ENCODE measurements around the gene ABCC1.
"Not testable (repeated sequence)": the region's sequence is repeated elsewhere in the genome, so short reads cannot be mapped to it uniquely, and the experiment has no call there.

The ABCC1 gene

DNA sequence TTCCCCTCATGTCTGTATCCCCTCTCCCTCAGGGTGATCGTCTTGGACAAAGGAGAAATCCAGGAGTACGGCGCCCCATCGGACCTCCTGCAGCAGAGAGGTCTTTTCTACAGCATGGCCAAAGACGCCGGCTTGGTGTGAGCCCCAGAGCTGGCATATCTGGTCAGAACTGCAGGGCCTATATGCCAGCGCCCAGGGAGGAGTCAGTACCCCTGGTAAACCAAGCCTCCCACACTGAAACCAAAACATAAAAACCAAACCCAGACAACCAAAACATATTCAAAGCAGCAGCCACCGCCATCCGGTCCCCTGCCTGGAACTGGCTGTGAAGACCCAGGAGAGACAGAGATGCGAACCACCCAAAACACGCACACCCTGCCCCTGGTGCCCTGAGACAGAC is 191.7 kb downstream of the ABCC1 start:
- no peak for DNase-seq (ENCODE audit: low read depth)

GRCh38 chr16:16141784-16142396 is 192.5 kb downstream of the ABCC1 start:
- DNase-seq (ENCODE audit: low read depth) = no peak

GRCh38 chr16:16143038-16143763 is 193.8 kb downstream of the ABCC1 start:
- DNase-seq (ENCODE audit: low read depth) = no peak

DNA sequence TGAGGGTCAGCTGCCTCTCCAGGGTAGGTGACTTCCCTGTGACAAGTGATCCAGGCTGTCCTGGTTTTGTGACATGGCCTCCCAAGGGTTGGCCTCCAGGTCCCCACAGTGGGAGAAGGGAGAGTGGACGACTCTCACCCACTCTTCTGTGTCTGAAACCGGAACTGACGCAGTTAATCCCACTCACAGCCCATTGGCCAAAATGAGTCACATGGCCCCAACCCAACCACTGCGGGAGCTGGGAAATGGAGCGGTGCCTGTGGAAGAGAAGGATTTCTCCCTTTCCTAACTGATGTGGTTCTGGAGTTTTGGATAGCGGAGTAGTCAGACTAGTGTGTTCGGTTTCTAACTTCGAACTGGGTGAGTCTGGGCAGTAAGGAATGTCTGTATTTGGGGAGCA is 194.5 kb downstream of the ABCC1 start:
- DNase-seq (ENCODE audit: low read depth) = no peak

DNA sequence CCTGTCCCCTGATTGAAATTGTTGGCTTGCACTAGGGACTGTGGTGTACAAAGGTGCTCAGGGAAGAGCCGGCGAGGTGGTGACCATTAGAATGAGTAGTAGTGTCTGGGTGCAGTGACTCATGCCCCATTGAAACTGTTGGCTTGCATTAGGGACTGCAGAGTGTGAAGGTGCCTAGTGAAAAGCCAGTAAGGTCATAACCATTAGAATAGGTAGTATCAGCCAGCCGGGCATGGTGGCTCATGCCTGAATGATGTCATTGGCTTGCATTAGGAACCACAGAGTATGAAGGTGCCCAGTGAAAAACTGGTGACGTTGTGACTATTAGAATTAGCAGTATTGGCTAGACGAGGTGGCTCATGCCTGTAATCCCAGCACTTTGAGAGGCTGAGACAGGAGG is 195.0 kb downstream of the ABCC1 start:
- no peak for DNase-seq (ENCODE audit: low read depth)

DNA sequence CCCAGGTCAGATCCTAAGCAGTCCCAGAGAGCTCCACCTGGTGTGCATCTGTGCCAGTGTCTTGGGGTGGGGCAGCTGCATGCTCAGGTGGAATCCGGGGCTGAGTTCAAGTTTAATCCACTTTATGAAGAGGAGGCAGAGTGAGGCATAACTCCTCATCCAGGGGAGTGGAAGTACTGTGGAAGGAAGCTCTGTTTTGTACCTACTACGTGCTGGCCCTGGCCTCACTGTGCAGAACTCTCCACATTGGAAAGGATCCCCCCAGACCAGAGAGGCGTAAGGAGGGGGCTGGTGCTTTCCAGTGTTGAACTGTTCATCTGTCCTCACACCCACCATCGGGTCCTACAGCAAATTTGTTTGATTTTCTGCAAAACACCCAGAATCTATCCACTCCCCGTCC is 195.9 kb downstream of the ABCC1 start:
- DNase-seq (ENCODE audit: low read depth) = no peak

DNA sequence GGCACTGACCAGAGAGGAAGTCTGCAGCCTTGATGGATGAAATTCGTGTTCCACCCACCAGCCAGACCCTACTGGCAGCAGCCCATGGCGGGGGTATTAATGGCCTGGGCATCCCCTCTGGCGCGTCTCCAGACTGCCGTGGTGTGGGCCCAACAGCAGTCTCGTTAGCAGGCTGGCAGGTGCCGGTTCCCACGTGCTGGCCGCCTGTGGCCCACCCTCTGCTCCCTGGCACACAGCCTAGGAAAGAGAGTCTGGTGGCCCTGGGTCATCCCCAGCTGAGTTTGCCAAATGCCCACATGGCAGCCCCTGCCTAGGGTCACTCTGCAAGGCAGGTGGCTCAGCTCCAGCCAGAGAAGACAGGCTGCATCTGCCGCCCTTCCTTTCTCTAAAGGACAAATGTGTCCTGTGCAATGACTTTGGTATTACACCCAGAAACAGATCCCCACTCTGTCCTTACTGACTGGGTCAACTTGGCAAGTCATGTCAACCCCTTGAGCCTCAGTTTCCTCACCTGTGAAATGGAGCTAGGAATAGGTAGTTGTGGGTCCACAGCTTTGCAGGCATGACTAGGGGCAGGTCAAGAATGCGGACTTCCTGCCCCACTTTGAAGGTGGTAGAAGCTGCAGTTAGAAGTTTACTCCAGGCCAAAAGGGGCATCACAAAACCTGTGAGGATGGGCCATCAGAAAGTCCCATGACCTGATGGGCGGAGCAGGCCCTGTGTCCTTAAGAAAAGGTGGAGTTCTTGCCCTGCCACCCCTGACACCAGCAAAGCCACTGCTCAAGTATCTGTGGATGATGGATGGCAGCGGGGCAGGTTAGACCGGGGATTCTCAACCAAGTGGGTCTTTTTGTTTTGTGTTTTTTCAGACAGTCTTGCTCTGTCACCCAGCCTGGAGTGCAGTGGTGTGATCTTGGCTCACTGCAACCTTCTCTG is 197.2 kb downstream of the ABCC1 start:
- no peak for DNase-seq (ENCODE audit: low read depth)

GRCh38 chr16:16147316-16147999 is 198.0 kb downstream of the ABCC1 start:
- DNase-seq (ENCODE audit: low read depth) = no peak

GRCh38 chr16:16148000-16148599 is 198.7 kb downstream of the ABCC1 start:
- not testable (repeated sequence) for DNase-seq (ENCODE audit: low read depth)

DNA sequence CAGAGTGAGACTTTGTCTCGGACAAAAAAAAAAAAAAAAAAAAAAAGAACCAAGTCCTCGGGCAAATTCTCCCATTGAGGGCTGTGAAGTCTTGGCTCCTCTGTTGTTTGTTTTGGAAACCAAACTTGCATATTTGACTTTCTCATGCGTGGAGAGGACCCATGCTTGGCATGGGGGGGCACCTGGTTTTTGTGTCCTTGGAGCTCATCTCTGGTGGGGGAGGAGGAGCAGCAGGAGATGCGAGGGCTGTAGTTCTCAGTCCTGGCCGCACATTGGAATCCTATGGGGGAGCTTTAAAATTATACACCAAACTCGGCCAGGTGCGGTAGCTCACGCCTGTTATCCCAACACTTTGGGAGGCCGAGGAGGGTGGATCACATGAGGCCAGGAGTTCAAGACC is 199.3 kb downstream of the ABCC1 start:
- DNase-seq (ENCODE audit: low read depth) = no peak

DNA sequence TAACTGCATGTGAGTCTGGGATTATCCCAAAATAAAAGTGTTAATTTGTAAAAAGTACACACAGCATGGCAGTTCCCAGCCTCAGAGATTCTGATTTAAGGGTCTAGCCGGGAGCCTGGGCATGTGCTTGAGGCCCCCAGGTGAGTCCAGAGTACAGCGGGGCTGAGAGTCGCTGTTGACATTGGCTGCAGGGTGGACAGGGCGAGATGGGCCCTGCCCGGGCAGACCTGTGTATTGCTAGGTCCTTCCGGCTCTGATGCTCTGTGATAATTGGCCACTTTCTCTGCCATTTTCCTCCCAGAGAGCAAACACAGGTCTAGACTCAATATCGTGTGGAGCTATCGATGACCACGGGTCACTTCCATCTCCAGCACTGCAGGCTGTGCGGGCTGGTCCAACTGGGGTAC is 200.3 kb downstream of the ABCC1 start:
- DNase-seq (ENCODE audit: low read depth) = no peak

- no peak for DNase-seq (ENCODE audit: low read depth)
Observed at GRCh38 chr16:16150117-16150877, 200.9 kb downstream of the ABCC1 start.

DNA sequence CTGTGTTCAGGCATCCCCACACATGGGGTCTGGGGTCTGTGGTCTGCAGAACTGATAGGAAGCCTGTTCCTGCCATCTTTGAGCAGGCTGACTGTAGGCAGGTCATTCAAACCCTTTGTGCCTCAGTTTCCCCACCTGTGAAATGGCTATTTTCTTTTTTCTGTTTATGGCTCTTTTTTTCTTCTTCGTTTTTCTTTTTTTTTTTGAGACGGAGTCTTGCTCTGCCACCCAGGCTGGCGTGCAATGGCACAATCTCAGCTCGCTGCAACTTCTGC is 201.4 kb downstream of the ABCC1 start:
- no peak for DNase-seq (ENCODE audit: low read depth)

DNA sequence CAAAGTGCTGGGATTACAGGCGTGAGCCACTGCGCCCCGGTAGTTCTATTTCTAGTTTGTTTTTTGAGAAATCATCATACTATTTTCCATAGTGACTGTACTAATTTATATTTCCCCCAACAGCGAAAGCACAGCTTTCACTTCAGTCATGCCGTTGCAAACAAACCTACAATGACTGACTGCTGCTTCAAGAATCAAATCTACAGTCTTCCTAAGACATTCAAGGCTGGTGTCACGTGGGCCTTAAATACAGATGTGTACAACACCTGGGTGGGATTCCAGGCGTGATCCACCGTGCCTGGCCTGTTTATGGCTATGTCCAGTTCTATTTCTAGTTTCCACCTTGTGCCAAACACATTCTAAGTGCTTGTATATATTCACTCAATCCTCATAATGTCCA is 201.9 kb downstream of the ABCC1 start:
- no peak for DNase-seq (ENCODE audit: low read depth)

- not testable (repeated sequence) for DNase-seq (ENCODE audit: low read depth)
Observed at GRCh38 chr16:16153000-16153399, 203.6 kb downstream of the ABCC1 start.

GRCh38 chr16:16154281-16154951 is 205.0 kb downstream of the ABCC1 start:
- DNase-seq (ENCODE audit: low read depth) = no peak

- DNase-seq (ENCODE audit: low read depth) = no peak
Observed at GRCh38 chr16:16155234-16155633, 205.8 kb downstream of the ABCC1 start.

- no peak for DNase-seq (ENCODE audit: low read depth)
Observed at GRCh38 chr16:16157166-16157565, 207.8 kb downstream of the ABCC1 start.

GRCh38 chr16:16158082-16158658 is 208.8 kb downstream of the ABCC1 start:
- DNase-seq (ENCODE audit: low read depth) = no peak

DNA sequence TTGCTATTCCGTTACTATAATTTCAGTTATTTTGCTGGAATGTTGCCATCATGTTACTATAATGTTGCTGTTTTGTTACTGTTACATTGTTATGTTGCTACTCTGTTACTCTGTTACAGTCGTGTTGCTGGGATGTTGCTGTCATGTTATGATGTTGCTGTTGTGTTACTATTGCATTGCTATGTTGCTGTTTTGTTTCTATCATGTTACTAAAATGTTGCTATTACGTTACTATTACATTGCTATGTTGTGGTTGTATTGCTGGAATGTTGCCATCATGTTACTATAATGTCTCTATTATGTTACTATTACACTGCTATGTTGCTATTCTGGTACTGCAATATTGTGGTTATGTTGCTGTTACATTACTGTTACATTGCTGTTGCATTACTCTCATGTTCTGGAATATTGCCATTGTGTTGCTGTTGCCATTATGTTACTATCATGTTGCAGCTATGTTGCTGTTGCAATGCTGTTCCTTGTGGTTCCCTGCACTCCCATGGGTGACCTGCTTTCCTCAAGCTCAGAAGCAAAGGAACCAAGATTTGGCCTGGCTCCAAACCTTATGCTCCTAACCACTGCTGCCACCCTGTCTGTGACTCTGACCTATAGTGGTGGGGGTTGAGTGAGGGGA is 209.4 kb downstream of the ABCC1 start:
- DNase-seq (ENCODE audit: low read depth) = no peak
